HepG2 (cell line): ENCODE measurements around the gene ZNF445. TPM values are rescaled to one million over a fixed set of nuclear protein-coding genes. Genes with fewer than 3 reads are reported as not detected.

ENCODE experiments used
- ATAC-seq: fragments of 200-7000 bp; cut with Tn5 transposase; 3 replicates; pipeline ENCODE4 v1.9.1; 2020; ENCODE audit warnings: mild to moderate bottlenecking, moderate library complexity
- BruUV-seq: library from RNA; stranded (reverse); fragments of 400-500 nt; replicated peaks from 2 replicates; lab custom pipeline; 2021; lab: Mats Ljungman, UMichigan
- CTCF ChIA-PET: fragments of 300-600 bp; formaldehyde crosslinking; extraction: SDS; loops from one replicate; lab custom pipeline; 2021; ENCODE audit warnings: low total read pairs, inconsistent platforms, low intra/inter-chr PET ratio; lab: Yijun Ruan, JAX
- POLR2A ChIA-PET: fragments of 350-600 bp; sonication (Branson Sonifier 250); formaldehyde crosslinking; loops from one replicate; lab custom pipeline; 2020; ENCODE audit warnings: antibody characterized with exemption, inconsistent platforms; lab: Yijun Ruan, JAX
- DNase-seq: peaks from one replicate; pipeline ENCODE4 v3.0.0-alpha.2; 2015; ENCODE audit warnings: low spot score
- FAIRE-seq: peaks from 3 replicates; lab custom pipeline; 2011; peaks lifted over from hg19 to GRCh38; lab: Jason Lieb, UNC
- H2AFZ ChIP-seq: one replicate; pipeline ENCODE4 v1.6.1; 2011; ENCODE audit warnings: low read length, inconsistent platforms
- H3K27ac ChIP-seq: fragments of 300-600 bp; 3 replicates; pipeline ENCODE4 v1.8.0; 2011; ENCODE audit warnings: mixed run types, mild to moderate bottlenecking, mixed read lengths, low read length, inconsistent platforms; ENCODE audit not compliant: insufficient read depth; ENCODE audit errors: extremely low read length
- H3K27me3 ChIP-seq, 2 experiments: fragments of 200-600 bp in 1 of 2; 2 replicates in 1 of 2; 3 replicates in 1 of 2; pipeline versions ENCODE4 v1.6.0 to v1.8.0; 2011; ENCODE audit warnings: low read length in 2 of 2, mild to moderate bottlenecking in 2 of 2, moderate library complexity in 2 of 2, inconsistent platforms in 1 of 2; ENCODE audit not compliant: insufficient read depth in 2 of 2, control insufficient read depth in 1 of 2
- H3K36me3 ChIP-seq, 2 experiments: fragments of 200-600 bp in 1 of 2; replicated peaks in 1 of 2; 2 replicates in 1 of 2; 3 replicates in 1 of 2; pipeline versions ENCODE4 v1.5.1 to v1.8.0; 2011; ENCODE audit warnings: low read length in 2 of 2, inconsistent platforms in 1 of 2; ENCODE audit not compliant: insufficient read depth in 2 of 2, control insufficient read depth in 1 of 2
- H3K4me1 ChIP-seq: 2 replicates; pipeline ENCODE4 v1.5.1; 2012; ENCODE audit warnings: low read length, inconsistent platforms; ENCODE audit not compliant: insufficient read depth
- H3K4me2 ChIP-seq: 2 replicates; pipeline ENCODE4 v1.6.0; 2011; ENCODE audit warnings: low read depth, low read length, inconsistent platforms
- H3K4me3 ChIP-seq, 3 experiments: fragments of 200-600 bp in 1 of 3; sonication (generic), shearing (Covaris generic) in 1 of 3; replicated peaks in 1 of 3; 2 replicates each; pipeline ENCODE4 v1.5.1; 2011 to 2016; ENCODE audit warnings: low read length in 3 of 3, inconsistent platforms in 2 of 3, low read depth in 2 of 3, mild to moderate bottlenecking in 2 of 3, control low read depth in 1 of 3, mixed read lengths in 1 of 3; ENCODE audit not compliant: insufficient read depth in 1 of 3
- H3K79me2 ChIP-seq: one replicate; pipeline ENCODE4 v1.6.1; 2011; ENCODE audit warnings: low read length, inconsistent platforms; ENCODE audit not compliant: insufficient read depth
- H3K9ac ChIP-seq: 2 replicates; pipeline ENCODE4 v1.6.0; 2011; ENCODE audit warnings: mild to moderate bottlenecking, low read depth, low read length, inconsistent platforms; ENCODE audit not compliant: insufficient read depth
- H3K9me3 ChIP-seq: 2 replicates; pipeline ENCODE4 v1.5.1; 2012; ENCODE audit warnings: mild to moderate bottlenecking, low read length
- H4K20me1 ChIP-seq: 2 replicates; pipeline ENCODE4 v1.6.0; 2011; ENCODE audit warnings: inconsistent platforms, mild to moderate bottlenecking, low read length, moderate library complexity; ENCODE audit not compliant: insufficient read depth
- CREB1 ChIP-seq, 2 experiments: fragments of 450-650 bp in 1 of 2; IDR thresholded peaks; 2 replicates each; pipeline ENCODE4 v1.6.1; 2016 to 2017; ENCODE audit warnings: control low read depth in 1 of 2, mild to moderate bottlenecking in 1 of 2, missing compliant biosample characterization in 1 of 2, missing genetic modification characterization in 1 of 2
- DRAP1 ChIP-seq: IDR thresholded peaks from 2 replicates; pipeline ENCODE4 v1.6.1; 2016; ENCODE audit warnings: missing genetic modification reagents, missing compliant biosample characterization
- FOSL2 ChIP-seq: sonication (generic); formaldehyde crosslinking; IDR thresholded peaks from 2 replicates; pipeline ENCODE4 v1.4.0; 2020; ENCODE audit warnings: missing genetic modification reagents
- FOXA3 ChIP-seq: IDR thresholded peaks from 2 replicates; pipeline ENCODE4 v1.6.1; 2016; ENCODE audit warnings: missing genetic modification reagents, missing compliant biosample characterization
- HES4 ChIP-seq: sonication (generic); formaldehyde crosslinking; IDR thresholded peaks from 2 replicates; pipeline ENCODE4 v1.9.0; 2021; ENCODE audit warnings: mild to moderate bottlenecking, missing genetic modification reagents, borderline replicate concordance
- HNF1A ChIP-seq, 2 experiments: sonication (generic) in 1 of 2; formaldehyde crosslinking in 1 of 2; IDR thresholded peaks; 2 replicates each; pipeline versions ENCODE4 v1.4.0 to v1.6.1; 2016 to 2020; ENCODE audit warnings: borderline replicate concordance in 1 of 2, low read depth in 1 of 2, mild to moderate bottlenecking in 1 of 2, missing genetic modification reagents in 1 of 2
- HNRNPL ChIP-seq: fragments of 200-400 bp; formaldehyde crosslinking; IDR thresholded peaks from 2 replicates; pipeline ENCODE4 v1.6.1; 2017; ENCODE audit warnings: mild to moderate bottlenecking, low read depth, low read length
- JUN ChIP-seq: sonication (generic); formaldehyde crosslinking; IDR thresholded peaks from 2 replicates; pipeline ENCODE4 v1.4.0; 2020; ENCODE audit warnings: mild to moderate bottlenecking, missing genetic modification reagents
- MEIS2 ChIP-seq: sonication (generic); formaldehyde crosslinking; IDR thresholded peaks from 2 replicates; pipeline ENCODE4 v1.9.0; 2021; ENCODE audit warnings: mild to moderate bottlenecking, missing genetic modification reagents
- SOX13 ChIP-seq, 3 experiments: fragments of 450-650 bp in 1 of 3; sonication (generic) in 1 of 3; formaldehyde crosslinking in 1 of 3; IDR thresholded peaks in 2 of 3; conservative IDR thresholded peaks in 1 of 3; 2 replicates each; pipeline versions ENCODE4 v1.5.0 to v1.6.1; 2016 to 2020; ENCODE audit warnings: antibody characterized with exemption in 1 of 3, mild to moderate bottlenecking in 1 of 3, missing compliant biosample characterization in 1 of 3, missing genetic modification reagents in 1 of 3, moderate library complexity in 1 of 3
- TRIM24 ChIP-seq: sonication (generic); formaldehyde crosslinking; IDR thresholded peaks from 2 replicates; pipeline ENCODE4 v1.8.0; 2022; ENCODE audit warnings: mild to moderate bottlenecking, missing genetic modification reagents
- ZFAT ChIP-seq: sonication (generic); formaldehyde crosslinking; conservative IDR thresholded peaks from 2 replicates; pipeline ENCODE4 v1.8.1; 2023; ENCODE audit warnings: missing genetic modification reagents, inconsistent platforms
- ZNF337 ChIP-seq: sonication (generic); formaldehyde crosslinking; IDR thresholded peaks from 2 replicates; pipeline ENCODE4 v1.5.1; 2020; ENCODE audit warnings: missing genetic modification reagents, low read depth, mild to moderate bottlenecking, borderline replicate concordance
- ZNF512 ChIP-seq: sonication (generic); formaldehyde crosslinking; IDR thresholded peaks from 2 replicates; pipeline ENCODE4 v1.4.0; 2020; ENCODE audit warnings: mild to moderate bottlenecking, missing genetic modification reagents
- ZNF557 ChIP-seq: sonication (generic); formaldehyde crosslinking; IDR thresholded peaks from 2 replicates; pipeline ENCODE4 v1.4.0; 2020; ENCODE audit warnings: missing genetic modification reagents
- ZNF580 ChIP-seq: IDR thresholded peaks from 2 replicates; pipeline ENCODE4 v1.6.1; 2016; ENCODE audit warnings: low read depth, borderline replicate concordance
- ZSCAN30 ChIP-seq: sonication (generic); formaldehyde crosslinking; IDR thresholded peaks from 2 replicates; pipeline ENCODE4 v1.5.0; 2020; ENCODE audit warnings: mild to moderate bottlenecking, missing genetic modification reagents
- WGBS: methylation state at CpG from one replicate; pipeline ENCODE4 v1.1.6; 2017; ENCODE audit warnings: low lambda C conversion rate; 5-methylcytosine and 5-hydroxymethylcytosine counted together
- in situ Hi-C: cut with HindIII; loops from 2 replicates; pipeline ENCODE4 v1.10.0; 2017; ENCODE audit warnings: low pct_unique_long_range_greater_than_20kb; ENCODE audit not compliant: extremely low pct_ligation_motif_present
- intact Hi-C: fragments of 100-400 bp; cut with micrococcal nuclease; formaldehyde crosslinking; loops from one replicate; pipeline ENCODE4 v1.10.0; 2022; ENCODE audit not compliant: unreplicated experiment
- polyA plus RNA-seq, 8 experiments: library from polyadenylated mRNA; depleted of rRNA in 3 of 8; stranded (reverse) in 7 of 8; unstranded in 1 of 8; fragments of >200 nt; fragmentation: Illumina TruSeq in 4 of 8; extraction: Trizol in 4 of 8; gene quantifications; 2 replicates each; pipeline versions ENCODE4 v1.2.1 to v1.2.3, GENCODE V29; 2011 to 2016; ENCODE audit warnings: low read depth in 4 of 8, missing spikeins in 1 of 8, mixed read lengths in 1 of 8; ENCODE audit not compliant: insufficient read depth in 1 of 8
- total RNA-seq, 5 experiments: library from RNA; depleted of rRNA; stranded (reverse); fragments of >200 nt; fragmentation: Illumina TruSeq; extraction: Trizol; gene quantifications; 2 replicates each; pipeline ENCODE4 v1.2.3, GENCODE V29; 2016; ENCODE audit warnings: low read depth in 1 of 5

ZNF445 gene
- total and polyA plus RNA-seq, 2 of the 13 experiments (the other 11 are each of a cell fraction or from before 2014, with no cell fraction given): 4.4 to 10.3 TPM

GRCh38 chr3:44478606-44479094 lies 1.2 kb upstream of the ZNF445 start:
- Histone ChIP-seq H4K20me1 (no peaks in the 10 kb centered on the region), H3K4me3 (peak overlapping the region; percentile 81 to 92 (median 87)), H3K27ac (peak overlapping the region; percentile 88), H3K9me3 (no peaks in the 10 kb centered on the region), H3K79me2 (peaks cover 41% of the 10 kb centered on the region), H3K4me2 (peak overlapping the region; percentile 100), H3K36me3 (peaks cover 0 to 7% of the 10 kb centered on the region in 2 experiments; a peak in 1 of 5 replicates), H3K4me1 (peaks cover 48% of the 10 kb centered on the region), H3K9ac (peak overlapping the region; percentile 72), H3K27me3 (no peaks in the 10 kb centered on the region; a peak in 1 of 5 replicates), H2AFZ (peak overlapping the region; percentile 33)
- peak; percentile 93 for ATAC-seq
- FAIRE-seq: peak; percentile 90
- intact Hi-C loops (loop anchor here (1.0 kb wide), 2 partner anchors 32 to 39 kb away; no protein-coding TSS in a partner anchor), in situ Hi-C loops (no loop called here)
- CTCF ChIA-PET: no interaction called here
- POLR2A ChIA-PET: interaction anchor here (0.7 to 3.6 kb wide), 15 partner anchors 10 to 251 kb away, joined by 3 to 36 read pairs (median 6); partner anchors contain the start of genes TCAIM, ZNF501 and ZNF660
- BruUV-seq: TSS peak; percentile 53
- 0% methylated on average over 2 of the region's 2 CpGs for WGBS
- DNase-seq: peak; percentile 75
- TF ChIP-seq HNF1A (IDR thresholded peaks at IDR 0.05; ENCODE audit: low read depth) (peak; percentile 80), HNF1A (CRISPR knock-in tag; IDR thresholded peaks at IDR 0.05; ENCODE audit: borderline replicate concordance) (peak; percentile 82; the same call in 1 of the 2 replicates), TRIM24 (CRISPR knock-in tag) (no peak), HNRNPL (no peak), JUN (CRISPR knock-in tag) (no peak), ZFAT (CRISPR knock-in tag) (no peak), HES4 (CRISPR knock-in tag) (no peak), CREB1 (IDR thresholded peaks at IDR 0.05) (no peak), CREB1 (CRISPR knock-in tag; IDR thresholded peaks at IDR 0.05) (peak; percentile 59), ZNF580 (CRISPR knock-in tag) (no peak), ZNF337 (no peak), SOX13 (IDR thresholded peaks at IDR 0.05) (no peak), SOX13 (CRISPR knock-in tag; conservative IDR thresholded peaks at IDR 0.05 in 1 of 2, IDR thresholded peaks at IDR 0.05 in 1 of 2) (no peak; a peak in 1 of 4 replicates), DRAP1 (peak; percentile 93), ZNF512 (CRISPR knock-in tag) (no peak), ZSCAN30 (CRISPR knock-in tag) (no peak), FOSL2 (CRISPR knock-in tag) (peak; percentile 3; the same call in 1 of the 2 replicates), MEIS2 (0 out of 2 replicates have a peak, but pooled peaks have one; percentile 15), ZNF557 (CRISPR knock-in tag) (no peak), FOXA3 (CRISPR knock-in tag) (no peak)
